Sciatic nerve (tissue), 2 donors: ENCODE data around the gene APOBEC3G. TPM values are rescaled to one million over a fixed set of nuclear protein-coding genes. Genes with fewer than 3 reads are reported as not detected.
"Not testable (repeated sequence)": the region's sequence is repeated elsewhere in the genome, so short reads cannot be mapped to it uniquely, and the experiment has no call there.

ENCODE experiments used
- ATAC-seq: fragments of 200-7000 bp; cut with Tn5 transposase; one replicate; pipeline ENCODE4 v1.9.1; 2020; ENCODE audit warnings: mild to moderate bottlenecking, moderate library complexity
- DNase-seq: peaks from one replicate; pipeline ENCODE4 v3.0.0-alpha.2; 2020; ENCODE audit warnings: low spot score
- intact Hi-C: fragments of 100-400 bp; cut with DNase I; formaldehyde crosslinking; loops from one replicate; pipeline ENCODE4 v1.14.2; 2022
- total RNA-seq: library from RNA; stranded (reverse); fragmentation: NEBNext Ultra II Directional; extraction: Animal tissue kit (Norgen Biotek cat#: 25700); gene quantifications from one replicate; pipeline ENCODE4 v1.2.1, GENCODE V29; 2021
- donor health status: DM: no; HTN: no; CAD: no.
- donor health status: DM: no; HTN: no; CAD: no.

APOBEC3G gene
- 8.9 TPM for total RNA-seq

- DNase-seq, intact Hi-C loops: not testable (repeated sequence)
- ATAC-seq, result peak; percentile 91
These were observed at the start of gene APOBEC3G for GRCh38 chr22:39077026-39077840. Gene APOBEC3G, plus strand, starts transcription at chr22:39077275. Its CDS starts 87 bp downstream, at chr22:39077362.

DNA sequence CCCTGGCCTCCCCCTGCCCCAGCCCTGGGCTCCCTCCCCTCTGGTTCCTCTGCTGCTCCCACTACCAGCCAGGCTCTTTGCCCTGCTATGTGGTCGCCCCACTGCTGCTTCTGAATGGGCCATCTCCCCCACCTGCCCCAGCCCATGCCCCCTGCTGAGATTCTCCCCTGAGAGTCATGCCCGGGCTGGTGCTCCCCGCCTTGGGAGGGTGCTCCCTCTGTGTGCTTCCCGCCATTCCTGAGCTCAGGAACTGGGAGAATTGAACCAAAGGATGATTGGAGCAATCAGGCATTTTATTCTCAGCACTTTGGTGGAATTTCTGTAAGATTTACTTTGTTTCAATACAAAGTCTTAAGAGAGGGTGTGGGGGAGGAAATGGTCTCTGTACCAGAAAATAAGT lies 49.4 kb upstream of the APOBEC3G start:
- intact Hi-C loops, result no loop called here
- ATAC-seq (no peak), DNase-seq (no peak)

DNA sequence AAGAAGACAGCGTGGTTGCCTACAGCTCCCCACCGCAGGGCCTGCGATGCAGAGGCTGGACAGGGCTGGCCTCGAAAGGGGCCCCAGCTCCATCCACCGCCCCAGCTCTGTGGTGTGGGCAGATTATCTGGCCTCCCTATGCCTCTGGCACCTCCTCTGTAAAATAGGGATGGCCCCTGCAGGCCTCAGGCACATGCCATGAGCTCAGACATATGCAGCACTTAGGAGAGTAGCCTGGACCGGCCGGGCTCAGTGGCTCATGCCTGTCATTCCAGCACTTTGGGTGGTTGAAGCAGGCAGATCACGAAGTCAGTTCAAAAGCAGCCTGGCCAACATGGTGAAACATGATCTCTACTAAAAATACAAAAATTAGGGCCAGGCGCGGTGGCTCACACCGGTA lies 48.8 kb upstream of the APOBEC3G start:
- no peak for DNase-seq
- no peak for ATAC-seq
- intact Hi-C loops, result no loop called here

DNA sequence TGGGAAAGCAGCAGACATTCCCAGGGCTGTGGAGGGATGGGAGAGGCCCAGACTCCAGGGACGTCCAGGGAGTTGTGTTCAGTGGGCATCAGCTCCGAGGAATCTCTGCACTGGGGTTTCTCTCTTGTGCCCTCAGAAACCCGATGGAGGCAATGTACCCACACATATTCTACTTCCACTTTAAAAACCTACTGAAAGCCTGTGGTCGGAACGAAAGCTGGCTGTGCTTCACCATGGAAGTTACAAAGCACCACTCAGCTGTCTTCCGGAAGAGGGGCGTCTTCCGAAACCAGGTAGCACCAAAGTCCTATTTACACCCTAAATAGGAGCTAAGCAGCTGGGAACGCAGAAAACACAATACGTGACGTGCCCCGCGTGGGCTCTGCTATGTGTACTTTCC lies 47.8 kb upstream of the APOBEC3G start:
- DNase-seq, result no peak
- no peak for ATAC-seq
- intact Hi-C loops, result no loop called here

DNA sequence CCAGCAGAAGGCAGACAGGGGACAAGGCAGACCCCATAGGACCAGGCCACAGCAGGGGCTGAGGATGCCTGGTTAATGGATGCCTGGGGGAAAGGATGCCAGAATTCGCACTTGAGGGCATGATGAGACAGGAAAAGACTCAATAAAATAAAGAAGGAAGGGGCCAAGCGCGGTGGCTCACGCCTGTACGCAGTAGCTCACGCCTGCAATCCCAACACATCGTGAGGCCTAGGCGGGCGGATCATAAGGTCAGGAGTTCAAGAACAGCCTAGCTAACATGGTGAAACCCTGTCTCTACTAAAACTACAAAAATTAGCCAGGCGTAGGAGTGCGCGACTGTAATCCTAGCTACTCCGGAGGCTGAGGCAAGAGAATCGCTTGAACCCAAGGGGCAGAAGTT lies 46.4 kb upstream of the APOBEC3G start:
- intact Hi-C loops, result no loop called here
- no peak for ATAC-seq
- DNase-seq, result no peak

- intact Hi-C loops, ATAC-seq: not testable (repeated sequence)
These were observed 45.4 kb upstream of the APOBEC3G start for GRCh38 chr22:39031434-39032295.

DNA sequence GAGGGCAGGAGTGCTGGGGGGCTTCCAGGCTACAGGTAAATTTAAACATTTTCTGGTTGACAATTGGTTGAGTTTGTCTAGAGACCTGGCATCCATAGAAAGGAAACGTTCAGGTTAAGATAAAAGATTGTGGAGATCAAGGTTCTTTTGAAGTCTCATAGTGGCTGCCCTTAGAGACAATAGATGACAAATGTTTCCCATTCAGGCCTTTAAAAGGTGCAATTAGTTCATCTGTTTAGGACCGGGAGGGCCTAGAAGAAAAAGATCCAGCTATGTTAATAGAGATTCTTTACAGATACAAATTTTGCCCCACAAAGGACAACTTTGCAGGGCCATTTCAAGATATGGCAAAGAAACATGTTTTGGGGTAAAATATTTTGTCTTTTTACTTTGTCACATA lies 40.0 kb upstream of the APOBEC3G start:
- intact Hi-C loops, DNase-seq, ATAC-seq: not testable (repeated sequence)

More at GRCh38 chr22:39031434-39032295, 45.4 kb upstream of the APOBEC3G start:
- not testable (repeated sequence) for DNase-seq

- DNase-seq, result no peak
- intact Hi-C loops, result no loop called here
These were observed 37.6 kb upstream of the APOBEC3G start for GRCh38 chr22:39039306-39040126.

DNA sequence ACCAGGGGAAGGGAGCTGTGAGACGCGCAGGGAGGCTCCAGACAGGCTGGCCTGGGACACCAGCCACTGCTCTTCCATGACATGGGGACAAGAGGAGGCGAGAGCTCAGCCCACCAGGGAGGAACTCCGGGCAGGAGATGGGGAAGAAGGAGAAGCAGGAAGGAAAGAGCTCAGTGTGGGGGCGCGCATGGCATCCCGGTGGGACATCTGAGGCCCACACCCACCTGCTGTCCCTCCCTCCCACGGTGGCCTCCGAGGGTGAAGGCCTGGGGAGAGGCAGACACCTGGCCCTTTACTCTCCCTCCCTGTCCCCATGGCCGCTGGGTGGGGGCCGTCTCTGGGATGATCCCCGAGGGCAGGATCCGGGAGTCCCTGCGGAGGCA lies 36.9 kb upstream of the APOBEC3G start:
- DNase-seq, intact Hi-C loops: not testable (repeated sequence)
- peak; percentile 37 for ATAC-seq

More at GRCh38 chr22:39039306-39040126, 37.6 kb upstream of the APOBEC3G start:
- no peak for ATAC-seq

DNA sequence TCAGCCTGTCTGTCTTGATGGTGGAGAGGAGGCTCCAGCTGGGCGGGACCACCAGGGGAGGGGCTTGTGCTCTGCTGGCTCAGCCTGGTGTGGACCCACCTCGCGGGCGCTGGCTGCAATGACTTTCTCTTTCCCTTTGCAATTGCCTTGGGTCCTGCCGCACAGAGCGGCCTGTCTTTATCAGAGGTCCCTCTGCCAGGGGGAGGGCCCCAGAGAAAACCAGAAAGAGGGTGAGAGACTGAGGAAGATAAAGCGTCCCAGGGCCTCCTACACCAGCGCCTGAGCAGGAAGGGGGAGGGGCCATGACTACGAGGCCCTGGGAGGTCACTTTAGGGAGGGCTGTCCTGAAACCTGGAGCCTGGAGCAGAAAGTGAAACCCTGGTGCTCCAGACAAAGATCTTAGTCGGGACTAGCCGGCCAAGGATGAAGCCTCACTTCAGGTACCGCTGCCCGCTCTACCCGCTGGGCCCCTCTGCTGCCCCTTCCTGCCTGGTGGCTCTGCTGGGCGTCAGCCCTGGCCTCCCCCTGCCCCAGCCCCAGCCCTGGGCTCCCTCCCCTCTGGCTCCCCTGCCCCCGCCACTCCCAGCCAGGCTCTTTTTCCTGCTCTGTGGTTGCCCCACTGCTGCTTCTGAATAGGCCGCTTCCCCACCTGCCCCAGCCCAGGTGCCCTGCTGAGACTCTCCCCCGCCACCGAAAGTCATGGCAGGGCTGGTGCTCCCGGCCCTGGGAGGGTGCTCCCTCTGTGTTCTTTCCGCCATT lies 36.4 kb upstream of the APOBEC3G start, which contains the start of gene APOBEC3F:
APOBEC3F (plus strand) TSS at position 327 of the 759 bp plus-strand sequence; CDS start at position 424, 97 bp downstream.
- DNase-seq (peak; percentile 69), ATAC-seq (peak; percentile 96)
- intact Hi-C loops, result not testable (repeated sequence)

GRCh38 chr22:39041908-39042307 lies 35.2 kb upstream of the APOBEC3G start:
- ATAC-seq (no peak), DNase-seq (no peak)
- intact Hi-C loops, result no loop called here

DNA sequence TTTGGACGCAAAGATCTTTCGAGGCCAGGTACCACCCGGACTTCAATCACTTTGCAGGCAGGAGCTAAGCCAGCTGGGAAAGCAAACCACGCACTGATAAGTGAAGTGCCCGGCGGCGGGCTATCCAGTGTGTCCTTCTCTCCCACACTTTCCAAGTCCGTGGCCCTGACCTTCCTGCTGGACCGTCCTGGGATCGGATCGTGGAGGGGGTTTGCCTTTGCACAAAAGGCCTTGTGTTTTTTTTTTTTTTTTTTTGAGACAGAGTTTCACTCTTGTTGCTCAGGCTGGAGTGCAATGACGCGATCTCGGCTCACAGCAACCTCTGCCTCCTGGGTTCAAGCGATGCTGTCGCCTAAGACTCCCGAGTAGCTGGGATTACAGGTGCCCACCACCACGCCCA lies 34.0 kb upstream of the APOBEC3G start:
- intact Hi-C loops, DNase-seq: not testable (repeated sequence)

DNA sequence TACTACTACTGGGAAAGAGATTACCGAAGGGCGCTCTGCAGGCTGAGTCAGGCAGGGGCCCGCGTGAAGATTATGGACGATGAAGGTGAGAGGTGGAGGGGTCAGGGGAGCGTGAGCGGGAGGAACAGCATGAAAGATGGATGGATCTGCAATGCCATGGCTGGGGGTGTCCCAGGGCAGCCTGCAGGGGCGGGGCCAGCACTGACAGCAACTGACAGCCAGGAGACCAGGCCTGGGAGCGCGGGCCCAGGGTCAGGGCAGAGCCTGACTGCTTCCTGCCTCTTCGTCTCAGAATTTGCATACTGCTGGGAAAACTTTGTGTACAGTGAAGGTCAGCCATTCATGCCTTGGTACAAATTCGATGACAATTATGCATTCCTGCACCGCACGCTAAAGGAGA lies 31.9 kb upstream of the APOBEC3G start:
- DNase-seq, intact Hi-C loops: not testable (repeated sequence)

More for the DNA sequence above, 34.0 kb upstream of the APOBEC3G start:
- ATAC-seq, result not testable (repeated sequence)

DNA sequence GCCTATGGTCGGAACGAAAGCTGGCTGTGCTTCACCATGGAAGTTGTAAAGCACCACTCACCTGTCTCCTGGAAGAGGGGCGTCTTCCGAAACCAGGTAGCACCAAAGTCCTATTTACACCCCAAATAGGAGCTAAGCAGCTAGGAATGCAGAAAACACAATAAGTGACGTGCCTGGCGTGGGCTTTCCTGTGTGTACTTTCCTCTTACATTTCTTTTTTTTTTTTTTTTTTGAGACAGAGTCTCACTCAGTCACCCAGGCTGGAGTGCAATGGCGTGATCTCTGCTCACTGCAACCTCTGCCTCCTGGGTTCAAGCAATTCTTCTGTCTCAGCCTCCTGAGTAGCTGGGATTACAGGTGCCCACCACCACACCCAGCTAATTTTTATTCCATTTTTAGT lies 27.6 kb upstream of the APOBEC3G start:
- intact Hi-C loops, DNase-seq, ATAC-seq: not testable (repeated sequence)

More for the DNA sequence above, 31.9 kb upstream of the APOBEC3G start:
- ATAC-seq, result not testable (repeated sequence)

DNA sequence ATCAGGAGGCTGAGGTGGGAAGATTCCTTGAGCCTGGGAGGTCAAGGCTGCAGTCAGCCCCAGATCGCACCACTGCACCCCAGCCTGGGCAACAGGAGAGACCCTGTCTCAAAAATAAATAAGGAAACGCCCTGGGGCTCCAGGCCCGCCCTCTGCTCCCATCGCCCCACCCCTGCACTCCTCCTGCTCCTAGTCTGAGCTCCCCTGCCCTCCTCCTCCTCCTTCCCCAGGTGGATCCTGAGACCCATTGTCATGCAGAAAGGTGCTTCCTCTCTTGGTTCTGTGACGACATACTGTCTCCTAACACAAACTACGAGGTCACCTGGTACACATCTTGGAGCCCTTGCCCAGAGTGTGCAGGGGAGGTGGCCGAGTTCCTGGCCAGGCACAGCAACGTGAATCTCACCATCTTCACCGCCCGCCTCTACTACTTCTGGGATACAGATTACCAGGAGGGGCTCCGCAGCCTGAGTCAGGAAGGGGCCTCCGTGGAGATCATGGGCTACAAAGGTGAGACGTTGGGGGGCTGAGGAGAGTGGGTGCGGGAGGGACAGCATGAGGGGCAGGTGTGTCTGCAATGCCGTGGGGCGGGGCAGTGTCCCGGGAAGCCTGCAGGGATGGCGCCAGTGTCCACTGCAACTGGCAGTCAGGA lies 25.1 kb upstream of the APOBEC3G start:
- DNase-seq, intact Hi-C loops: not testable (repeated sequence)
- ATAC-seq, result peak; percentile 13

DNA sequence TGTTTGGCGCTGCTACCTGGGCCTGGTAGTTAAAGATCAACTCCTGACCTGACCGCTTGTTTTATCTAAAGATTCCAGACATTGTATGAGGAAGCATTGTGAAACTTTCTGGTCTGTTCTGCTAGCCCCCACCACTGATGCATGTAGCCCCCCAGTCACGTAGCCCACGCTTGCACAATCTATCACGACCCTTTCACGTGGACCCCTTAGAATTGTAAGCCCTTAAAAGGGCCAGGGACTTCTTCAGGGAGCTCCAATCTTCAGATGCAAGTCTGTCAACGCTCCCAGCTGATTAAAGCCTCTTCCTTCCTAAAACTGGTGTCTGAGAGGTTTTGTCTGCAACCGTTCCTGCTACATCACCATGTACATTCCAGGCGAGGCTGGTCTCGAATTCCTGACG lies 21.4 kb upstream of the APOBEC3G start:
- ATAC-seq, result no peak
- intact Hi-C loops, result no loop called here

DNA sequence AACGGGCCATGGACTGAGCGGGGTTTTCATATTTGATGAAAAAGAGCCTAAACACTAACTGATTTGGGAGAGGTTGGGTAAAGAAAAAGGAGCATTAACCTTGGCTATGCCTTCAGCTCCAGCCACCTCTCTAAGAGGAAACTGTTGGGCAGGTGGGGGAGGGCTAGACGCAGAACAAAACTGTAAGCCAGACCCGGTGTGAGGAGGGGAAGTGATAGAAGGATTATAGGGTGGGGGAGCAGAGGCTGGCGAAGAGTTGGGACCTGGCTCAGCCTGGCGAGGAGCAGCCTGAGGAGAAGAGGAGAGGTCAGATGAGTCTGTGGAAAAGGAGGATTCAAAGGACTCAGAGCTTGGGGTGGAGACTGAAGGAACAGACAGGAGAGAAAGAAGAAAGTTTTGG lies 15.8 kb upstream of the APOBEC3G start:
- DNase-seq, intact Hi-C loops, ATAC-seq: not testable (repeated sequence)

More for the DNA sequence above, 21.4 kb upstream of the APOBEC3G start:
- DNase-seq, result no peak
